Stomach smooth muscle (tissue), 2 donors: ENCODE data around the gene CASP12.

Source experiments
- H3K27ac ChIP-seq: one replicate; pipeline ENCODE4 v1.7.0; 2013; ENCODE audit warnings: mild to moderate bottlenecking, low read length, inconsistent platforms
- H3K27me3 ChIP-seq, 2 donors: one replicate each; pipeline ENCODE4 v1.7.0; 2013; ENCODE audit warnings: low read length in 2 of 2; ENCODE audit not compliant: insufficient read depth in 2 of 2, control insufficient read depth in 1 of 2
- H3K36me3 ChIP-seq, 2 donors: one replicate each; pipeline ENCODE4 v1.7.0; 2013; ENCODE audit warnings: low read length in 2 of 2; ENCODE audit not compliant: control insufficient read depth in 2 of 2, insufficient read depth in 2 of 2
- H3K4me1 ChIP-seq: one replicate; pipeline ENCODE4 v1.7.0; 2013; ENCODE audit warnings: low read length; ENCODE audit not compliant: control insufficient read depth, insufficient read depth
- H3K4me3 ChIP-seq, 2 donors: one replicate each; pipeline ENCODE4 v1.7.0; 2013; ENCODE audit warnings: low read length in 2 of 2
- H3K9ac ChIP-seq, 2 donors: one replicate each; pipeline ENCODE4 v1.7.0; 2013; ENCODE audit warnings: low read length in 2 of 2, mild to moderate bottlenecking in 1 of 2
- H3K9me3 ChIP-seq, 2 donors: one replicate each; pipeline ENCODE4 v1.7.0; 2013; ENCODE audit warnings: low read length in 2 of 2; ENCODE audit not compliant: control insufficient read depth in 2 of 2
- donor health status: healthy.
- donor health status: Pancreatic carcinoma.

CASP12 gene

DNA sequence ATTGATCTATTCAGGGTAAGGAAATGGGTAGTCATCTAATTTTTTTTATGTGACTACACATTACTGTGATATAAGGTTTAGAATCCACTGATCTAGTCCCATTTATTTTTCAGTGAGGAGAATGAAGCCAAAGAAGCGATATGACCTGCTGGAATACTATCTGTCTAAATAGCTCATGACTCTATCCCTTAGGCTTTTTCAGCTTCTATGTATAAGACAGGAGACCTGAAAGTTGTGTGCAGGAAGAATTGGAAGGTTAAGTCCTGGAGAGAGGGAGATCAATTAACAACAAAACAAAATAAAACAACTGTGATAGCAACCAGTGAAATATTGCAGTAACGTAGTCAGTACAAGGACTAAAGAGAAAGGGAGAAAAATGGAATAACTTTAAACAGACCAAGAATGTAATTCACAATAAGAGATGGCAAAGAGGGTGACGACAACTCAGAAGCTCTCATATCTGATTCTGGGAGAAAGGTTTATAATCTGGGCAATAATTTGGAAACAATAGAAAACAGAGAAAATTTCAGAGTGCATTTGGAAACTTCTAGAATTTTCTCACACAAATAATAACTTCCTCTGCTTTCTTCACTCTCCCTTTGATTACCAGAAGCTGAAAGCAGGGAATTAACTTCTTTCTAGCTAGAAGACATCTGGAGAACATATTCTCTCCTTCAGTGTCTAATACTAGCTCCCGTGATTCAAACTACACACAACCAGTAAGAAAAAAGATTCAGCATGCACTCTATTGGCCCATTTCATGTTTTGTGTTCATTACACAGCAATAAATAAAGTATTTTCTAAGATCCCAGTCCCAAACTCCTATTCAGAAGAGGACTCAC, 19.2 kb upstream of the CASP12 start:
- no peaks in the 10 kb centered on the region for H3K36me3 ChIP-seq
- H3K4me3 ChIP-seq: peak overlapping the region; percentile 66 to 69
- H3K9ac ChIP-seq: peak overlapping the region; percentile 36 to 60
- no peaks in the 10 kb centered on the region for H3K9me3 ChIP-seq
- peak overlapping the region; percentile 8 for H3K27ac ChIP-seq
- H3K4me1 ChIP-seq: peaks cover 2% of the 10 kb centered on the region
- no peaks in the 10 kb centered on the region for H3K27me3 ChIP-seq

DNA sequence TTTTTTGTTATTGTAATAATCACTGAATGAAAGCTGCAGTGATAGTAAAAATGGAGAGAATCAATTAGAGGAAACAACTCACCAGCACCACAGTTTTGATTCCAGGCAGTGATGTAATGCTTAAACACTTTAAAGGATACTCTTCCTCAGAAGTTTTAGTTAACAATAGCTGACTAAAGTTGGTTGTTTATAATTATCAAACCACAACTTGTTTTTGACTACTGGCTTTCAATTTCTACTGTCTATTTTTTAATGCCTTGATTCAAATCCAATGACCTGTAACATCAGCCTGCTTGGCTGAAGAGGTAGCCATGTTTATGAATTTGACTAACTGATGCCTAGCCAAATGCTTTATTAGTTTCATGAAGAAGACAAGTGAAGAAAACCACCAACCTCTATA, 18.2 kb upstream of the CASP12 start:
- H3K4me3 ChIP-seq: no peak overlapping the region
- no peaks in the 10 kb centered on the region for H3K27me3 ChIP-seq
- no peak overlapping the region for H3K27ac ChIP-seq
- peaks cover 2% of the 10 kb centered on the region for H3K4me1 ChIP-seq
- no peaks in the 10 kb centered on the region for H3K36me3 ChIP-seq
- no peaks in the 10 kb centered on the region for H3K9me3 ChIP-seq
- H3K9ac ChIP-seq: no peak overlapping the region

DNA sequence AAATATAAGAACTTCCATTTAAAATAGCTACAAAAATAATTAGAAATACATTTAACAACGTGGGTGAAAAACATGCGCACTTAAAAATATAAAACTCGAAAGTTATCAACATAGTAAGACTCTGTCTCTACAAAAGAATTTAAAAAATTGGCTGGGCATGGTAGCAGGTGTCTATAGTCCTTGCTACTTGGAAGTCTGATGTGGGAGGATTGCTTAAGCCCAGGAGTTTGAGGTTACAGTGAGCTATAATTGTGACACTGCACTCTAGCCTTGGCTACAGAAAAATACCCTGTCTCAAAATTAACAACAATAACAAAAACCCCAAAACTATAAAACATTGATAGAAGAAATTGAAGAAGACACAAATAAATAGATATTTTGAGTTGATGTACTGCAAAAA, 13.8 kb upstream of the CASP12 start:
- H3K36me3 ChIP-seq: no peaks in the 10 kb centered on the region
- no peaks in the 10 kb centered on the region for H3K4me1 ChIP-seq
- H3K4me3 ChIP-seq: no peak overlapping the region
- H3K27ac ChIP-seq: no peak overlapping the region
- H3K27me3 ChIP-seq: no peaks in the 10 kb centered on the region
- no peaks in the 10 kb centered on the region for H3K9me3 ChIP-seq
- no peak overlapping the region for H3K9ac ChIP-seq

DNA sequence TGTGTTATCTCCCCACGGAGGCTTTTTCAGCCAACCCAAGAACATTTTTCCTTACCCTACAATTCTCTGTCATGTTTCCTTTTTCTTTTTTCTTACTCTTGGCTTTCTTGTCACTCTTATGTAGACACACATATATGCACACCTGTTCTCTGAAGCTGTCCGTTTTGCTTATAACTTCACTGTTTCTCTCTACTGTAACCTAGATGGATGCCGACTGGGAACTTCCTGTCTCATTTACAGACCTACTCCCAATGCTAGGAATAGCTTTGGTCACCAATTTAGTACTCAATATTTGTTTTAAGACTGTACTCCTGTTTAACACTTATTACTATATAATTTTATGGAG, 9.9 kb upstream of the CASP12 start:
- Histone ChIP-seq H3K36me3 (no peaks in the 10 kb centered on the region), H3K9me3 (no peaks in the 10 kb centered on the region)

DNA sequence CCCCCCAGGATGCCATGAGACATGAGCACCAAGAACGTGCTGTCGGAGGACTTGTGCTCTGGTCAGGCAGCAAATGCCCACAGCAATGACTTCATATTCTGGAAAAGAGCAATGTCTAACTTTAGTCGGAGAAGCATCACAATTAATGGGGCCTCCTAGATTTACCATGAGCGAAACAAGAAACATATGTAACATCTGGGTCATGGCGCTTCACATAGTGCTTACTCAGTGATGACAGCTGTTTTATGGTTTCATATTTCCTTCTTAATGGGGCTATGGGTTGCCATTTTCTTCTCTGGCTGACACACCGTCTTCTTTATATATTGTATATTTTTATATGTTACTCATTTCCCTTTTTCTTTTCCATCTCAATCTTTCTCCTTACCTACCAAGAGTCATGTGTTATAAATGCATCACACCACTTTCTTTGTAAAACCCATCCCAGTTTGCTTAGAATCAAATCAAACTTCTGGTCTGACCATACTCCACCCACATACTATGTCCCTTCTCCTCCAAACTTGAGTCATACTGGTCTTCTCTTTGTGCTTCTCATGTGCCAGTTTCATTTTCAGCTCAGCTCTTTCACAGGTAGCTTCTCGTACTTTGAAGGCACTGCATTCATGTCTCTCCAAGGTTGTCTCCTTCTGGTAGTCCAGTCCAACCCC, 9.4 kb upstream of the CASP12 start:
- Histone ChIP-seq H3K4me1 (no peaks in the 10 kb centered on the region), H3K27me3 (no peaks in the 10 kb centered on the region), H3K27ac (no peak overlapping the region), H3K36me3 (no peaks in the 10 kb centered on the region), H3K9ac (no peak overlapping the region), H3K4me3 (no peak overlapping the region), H3K9me3 (no peaks in the 10 kb centered on the region)

More for the DNA sequence above, 9.9 kb upstream of the CASP12 start:
- H3K27me3 ChIP-seq: no peaks in the 10 kb centered on the region
- no peak overlapping the region for H3K27ac ChIP-seq
- no peaks in the 10 kb centered on the region for H3K4me1 ChIP-seq
- no peak overlapping the region for H3K4me3 ChIP-seq
- no peak overlapping the region for H3K9ac ChIP-seq

DNA sequence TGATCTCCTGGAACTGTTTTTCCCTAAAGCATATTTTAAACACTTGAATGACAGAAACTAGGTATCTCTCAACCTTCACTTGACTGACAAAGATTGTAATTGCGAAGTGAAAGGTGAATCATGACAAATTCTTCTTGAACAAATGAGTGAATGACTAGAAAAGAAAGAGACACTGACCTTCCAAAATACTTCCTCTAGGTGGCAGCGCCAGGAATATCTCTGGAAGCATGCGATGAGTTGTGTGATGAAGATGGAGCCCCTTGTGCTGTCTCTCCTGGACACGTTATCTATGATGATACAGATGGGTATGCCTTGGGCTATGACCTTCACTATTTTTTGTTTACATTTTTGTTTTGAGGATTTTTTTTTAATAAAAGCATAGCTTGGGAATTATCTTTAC, 7.0 kb upstream of the CASP12 start:
- Histone ChIP-seq H3K9me3 (no peaks in the 10 kb centered on the region), H3K4me1 (no peaks in the 10 kb centered on the region), H3K4me3 (no peak overlapping the region), H3K9ac (no peak overlapping the region), H3K27ac (no peak overlapping the region), H3K36me3 (no peaks in the 10 kb centered on the region), H3K27me3 (no peaks in the 10 kb centered on the region)

DNA sequence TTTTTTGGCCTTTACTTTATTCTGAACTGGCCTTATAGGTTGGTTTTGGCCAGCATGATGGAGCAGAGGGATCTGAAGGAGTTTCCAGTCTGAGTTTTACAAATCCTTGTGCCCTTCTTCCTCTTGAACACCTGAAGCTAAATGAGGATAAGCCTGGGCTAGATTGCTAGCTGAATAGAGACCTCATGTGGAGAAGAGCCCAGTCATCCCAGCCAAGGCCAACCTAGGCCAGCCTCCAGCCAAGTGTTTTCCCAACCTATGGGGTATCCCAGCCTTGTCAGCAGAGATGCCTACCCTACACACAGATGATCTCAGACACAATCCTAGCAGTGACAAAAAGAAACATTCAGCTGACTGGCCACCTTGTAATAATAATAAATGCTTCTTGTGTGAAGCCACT, 966 bp upstream of the CASP12 start:
- H3K4me3 ChIP-seq: no peak overlapping the region
- H3K27ac ChIP-seq: no peak overlapping the region
- H3K9ac ChIP-seq: no peak overlapping the region
- no peaks in the 10 kb centered on the region for H3K27me3 ChIP-seq
- no peaks in the 10 kb centered on the region for H3K9me3 ChIP-seq
- no peaks in the 10 kb centered on the region for H3K36me3 ChIP-seq
- peaks cover 9% of the 10 kb centered on the region for H3K4me1 ChIP-seq

GRCh38 chr11:104898685-104899013, 389 bp upstream of the CASP12 start:
- Histone ChIP-seq H3K9me3 (no peaks in the 10 kb centered on the region), H3K36me3 (no peaks in the 10 kb centered on the region), H3K27ac (peak overlapping the region; percentile 56), H3K4me1 (peaks cover 9% of the 10 kb centered on the region), H3K4me3 (peak overlapping the region; percentile 49 to 67), H3K27me3 (no peaks in the 10 kb centered on the region), H3K9ac (peak overlapping the region; percentile 25 to 60)

GRCh38 chr11:104895634-104896033, 2.6 kb downstream of the CASP12 start:
- Histone ChIP-seq H3K36me3 (peaks cover 0 to 1% of the 10 kb centered on the region in 2 donors), H3K27ac (no peak overlapping the region), H3K4me1 (peaks cover 9% of the 10 kb centered on the region), H3K9ac (no peak overlapping the region), H3K9me3 (no peaks in the 10 kb centered on the region), H3K27me3 (no peaks in the 10 kb centered on the region), H3K4me3 (peak overlapping the region in 1 of 2 donors; percentile 50)

- H3K4me3 ChIP-seq: no peak overlapping the region
- peaks cover 0 to 2% of the 10 kb centered on the region in 2 donors for H3K36me3 ChIP-seq
- peaks cover 9% of the 10 kb centered on the region for H3K4me1 ChIP-seq
- H3K27ac ChIP-seq: no peak overlapping the region
- no peak overlapping the region for H3K9ac ChIP-seq
- no peaks in the 10 kb centered on the region for H3K9me3 ChIP-seq
- no peaks in the 10 kb centered on the region for H3K27me3 ChIP-seq
These were observed 4.4 kb downstream of the CASP12 start for GRCh38 chr11:104893876-104894275.
